HAP-1 (cell line): ENCODE results near the gene CATSPERB.

Experiments used
- DNase-seq, 2 experiments: peaks; one replicate each; pipeline ENCODE4 v3.0.0-alpha.2; 2016 to 2020; ENCODE audit warnings: low spot score in 2 of 2
- H3K27me3 ChIP-seq: fragments of 250-450 bp; sonication (Bioruptor Pico); 2 replicates; pipeline ENCODE4 v1.5.1; 2020; ENCODE audit warnings: low read depth, mild to moderate bottlenecking, moderate library complexity
- H3K36me3 ChIP-seq: fragments of 250-450 bp; sonication (Bioruptor Pico); replicated peaks from 2 replicates; pipeline ENCODE4 v1.5.1; 2020; ENCODE audit warnings: mild to moderate bottlenecking
- H3K4me1 ChIP-seq: fragments of 250-450 bp; sonication (Bioruptor Pico); 2 replicates; pipeline ENCODE4 v1.5.1; 2020; ENCODE audit warnings: mild to moderate bottlenecking
- H3K4me3 ChIP-seq: fragments of 250-450 bp; sonication (Bioruptor Pico); 2 replicates; pipeline ENCODE4 v1.5.1; 2020; ENCODE audit warnings: mild to moderate bottlenecking, moderate library complexity
- H3K9me3 ChIP-seq: fragments of 250-450 bp; sonication (Bioruptor Pico); 2 replicates; pipeline ENCODE4 v1.5.1; 2020; ENCODE audit warnings: mild to moderate bottlenecking, moderate library complexity
- in situ Hi-C: fragments of 300-500 bp; cut with MboI; formaldehyde crosslinking; loops from 3 replicates; pipeline ENCODE4 v1.14.3; 2020; ENCODE audit warnings: low sequenced_read_pairs, inconsistent platforms, mixed read lengths

CATSPERB gene

DNA sequence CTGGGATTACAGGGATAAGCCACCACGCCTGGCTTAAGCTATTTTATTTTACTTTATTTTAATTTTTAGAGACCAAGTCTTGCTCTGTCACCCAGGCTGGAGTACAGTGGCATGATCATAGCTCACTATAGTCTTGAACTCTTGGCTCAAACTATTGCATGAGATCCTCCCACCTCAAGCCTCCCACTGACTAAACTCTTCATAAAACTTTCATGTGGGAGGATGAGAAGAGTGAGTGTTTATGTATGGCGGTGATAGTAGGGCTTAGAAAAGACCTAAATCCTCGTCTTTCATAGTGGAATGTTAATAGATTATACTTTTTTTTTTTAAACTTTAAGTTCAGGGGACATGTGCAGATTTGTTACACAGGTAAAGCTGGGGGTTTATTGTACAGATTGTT, 198.3 kb downstream of the CATSPERB start:
- in situ Hi-C loops, result no loop called here
- no peak overlapping the region for H3K4me3 ChIP-seq
- no peaks in the 10 kb centered on the region for H3K9me3 ChIP-seq
- no peaks in the 10 kb centered on the region for H3K27me3 ChIP-seq
- H3K4me1 ChIP-seq, result no peaks in the 10 kb centered on the region
- no peaks in the 10 kb centered on the region for H3K36me3 ChIP-seq
- DNase-seq, result no peak
